Mesothelial cell of epicardium (in vitro differentiated cells): Measurements from ENCODE around the gene RAD51AP2. TPM values are rescaled to one million over a fixed set of nuclear protein-coding genes. Genes with fewer than 3 reads are reported as not detected.

Experiments used
- DNase-seq, 2 experiments: peaks; one replicate each; pipeline ENCODE4 v3.0.0; 2021; ENCODE audit warnings: low spot score in 2 of 2; ENCODE audit not compliant: unreplicated experiment in 2 of 2
- H3K27ac Mint-ChIP-seq: 2 replicates; pipeline ENCODE4 v1.8.0; 2021; ENCODE audit warnings: mixed read lengths
- H3K27me3 Mint-ChIP-seq: 2 replicates; pipeline ENCODE4 v1.8.0; 2021; ENCODE audit warnings: low read depth, mixed read lengths
- H3K36me3 Mint-ChIP-seq: 2 replicates; pipeline ENCODE4 v1.8.0; 2021; ENCODE audit warnings: mixed read lengths
- H3K4me1 Mint-ChIP-seq: 2 replicates; pipeline ENCODE4 v1.8.0; 2021; ENCODE audit warnings: mixed read lengths
- H3K4me3 Mint-ChIP-seq: 2 replicates; pipeline ENCODE4 v1.8.0; 2021; ENCODE audit warnings: mild to moderate bottlenecking, moderate library complexity, mixed read lengths
- H3K9me3 Mint-ChIP-seq: 2 replicates; pipeline ENCODE4 v1.8.0; 2021; ENCODE audit warnings: mixed read lengths
- total RNA-seq: library from RNA; stranded (reverse); gene quantifications from 3 replicates; pipeline ENCODE4 v1.2.1, GENCODE V29; 2021
- TF ChIP-seq, protein P1 (sequence below): fragments of 200-600 bp; sonication (generic); IDR thresholded peaks from one replicate; pipeline ENCODE4 v1.5.0; 2021; ENCODE audit warnings: antibody characterized with exemption; ENCODE audit not compliant: unreplicated experiment

Gene RAD51AP2
- total RNA-seq, 1 donor from 2014 or later, result 0.16 TPM

DNA sequence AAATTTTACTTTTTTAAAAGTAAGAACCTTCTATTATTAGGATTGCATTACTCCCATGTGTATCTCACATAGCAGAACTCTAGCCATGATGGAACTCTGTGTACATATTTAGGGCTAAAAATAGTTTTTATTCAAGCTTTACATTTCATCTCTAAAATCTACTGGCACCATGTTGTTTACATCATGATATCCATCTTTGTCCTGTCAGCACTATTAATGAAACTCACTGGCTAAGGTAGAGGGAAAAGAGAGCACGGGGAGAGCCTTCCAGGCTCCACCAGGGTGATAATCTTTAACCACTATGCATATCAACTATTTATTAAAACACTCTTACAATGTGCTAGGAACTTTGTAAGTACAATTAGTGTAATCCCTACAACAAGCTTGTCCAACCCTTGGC lies 34.7 kb downstream of the RAD51AP2 start:
- H3K4me3 Mint-ChIP-seq, result no peak overlapping the region
- no peaks in the 10 kb centered on the region for H3K9me3 Mint-ChIP-seq
- no peaks in the 10 kb centered on the region for H3K4me1 Mint-ChIP-seq
- no peak overlapping the region for H3K27ac Mint-ChIP-seq
- no peaks in the 10 kb centered on the region for H3K27me3 Mint-ChIP-seq
- no peak for DNase-seq
- TF ChIP-seq, protein P1, sequence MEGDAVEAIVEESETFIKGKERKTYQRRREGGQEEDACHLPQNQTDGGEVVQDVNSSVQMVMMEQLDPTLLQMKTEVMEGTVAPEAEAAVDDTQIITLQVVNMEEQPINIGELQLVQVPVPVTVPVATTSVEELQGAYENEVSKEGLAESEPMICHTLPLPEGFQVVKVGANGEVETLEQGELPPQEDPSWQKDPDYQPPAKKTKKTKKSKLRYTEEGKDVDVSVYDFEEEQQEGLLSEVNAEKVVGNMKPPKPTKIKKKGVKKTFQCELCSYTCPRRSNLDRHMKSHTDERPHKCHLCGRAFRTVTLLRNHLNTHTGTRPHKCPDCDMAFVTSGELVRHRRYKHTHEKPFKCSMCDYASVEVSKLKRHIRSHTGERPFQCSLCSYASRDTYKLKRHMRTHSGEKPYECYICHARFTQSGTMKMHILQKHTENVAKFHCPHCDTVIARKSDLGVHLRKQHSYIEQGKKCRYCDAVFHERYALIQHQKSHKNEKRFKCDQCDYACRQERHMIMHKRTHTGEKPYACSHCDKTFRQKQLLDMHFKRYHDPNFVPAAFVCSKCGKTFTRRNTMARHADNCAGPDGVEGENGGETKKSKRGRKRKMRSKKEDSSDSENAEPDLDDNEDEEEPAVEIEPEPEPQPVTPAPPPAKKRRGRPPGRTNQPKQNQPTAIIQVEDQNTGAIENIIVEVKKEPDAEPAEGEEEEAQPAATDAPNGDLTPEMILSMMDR, result no peak
- H3K36me3 Mint-ChIP-seq, result no peaks in the 10 kb centered on the region

DNA sequence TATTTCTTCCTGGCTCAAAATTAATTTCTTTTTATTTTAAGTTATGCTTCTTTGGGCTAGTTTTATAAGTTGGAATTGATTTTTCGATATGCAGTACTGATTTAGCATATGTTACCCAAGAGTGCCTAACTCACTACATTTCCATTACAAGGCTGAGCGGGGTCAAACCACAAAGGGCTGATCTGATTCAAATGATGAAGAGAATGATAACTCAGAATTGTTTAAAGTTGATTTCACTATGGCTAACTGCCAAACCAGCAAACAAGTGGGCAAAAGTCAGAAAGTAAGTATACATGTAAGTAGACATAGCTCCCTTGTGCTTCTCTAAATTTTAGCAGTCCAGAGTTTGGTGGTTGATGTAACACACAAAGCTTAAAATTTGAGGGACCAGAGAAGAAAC lies 35.6 kb downstream of the RAD51AP2 start:
- Mint-ChIP-seq H3K27me3 (peaks cover under 1% of the 10 kb centered on the region), H3K4me1 (no peaks in the 10 kb centered on the region), H3K4me3 (no peak overlapping the region), H3K9me3 (no peaks in the 10 kb centered on the region), H3K27ac (no peak overlapping the region), H3K36me3 (no peaks in the 10 kb centered on the region)
- DNase-seq, result no peak
- TF ChIP-seq, protein P1, result no peak

DNA sequence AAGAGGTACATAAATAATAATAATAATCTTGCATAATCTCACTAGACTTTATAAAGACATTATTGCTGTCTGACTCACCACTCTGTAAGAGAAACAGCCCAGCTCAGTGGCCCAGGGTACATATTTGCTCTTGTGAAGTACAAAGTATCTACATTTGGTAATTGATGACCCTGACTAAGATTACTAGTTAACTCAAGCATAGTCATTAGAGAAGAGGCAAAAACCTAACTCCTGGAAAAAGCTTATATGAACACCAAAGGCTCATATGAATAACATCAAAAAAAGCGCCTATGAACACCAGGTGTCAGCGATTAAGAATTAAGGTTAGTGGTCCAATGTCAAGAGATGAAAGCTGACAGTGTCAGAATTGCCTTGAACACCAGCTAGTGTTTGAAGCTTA lies 38.4 kb downstream of the RAD51AP2 start:
- no peaks in the 10 kb centered on the region for H3K36me3 Mint-ChIP-seq
- DNase-seq, result no peak
- no peak overlapping the region for H3K27ac Mint-ChIP-seq
- H3K9me3 Mint-ChIP-seq, result no peaks in the 10 kb centered on the region
- TF ChIP-seq, protein P1, result no peak
- H3K4me1 Mint-ChIP-seq, result no peaks in the 10 kb centered on the region
- no peak overlapping the region for H3K4me3 Mint-ChIP-seq
- peaks cover 4% of the 10 kb centered on the region for H3K27me3 Mint-ChIP-seq

DNA sequence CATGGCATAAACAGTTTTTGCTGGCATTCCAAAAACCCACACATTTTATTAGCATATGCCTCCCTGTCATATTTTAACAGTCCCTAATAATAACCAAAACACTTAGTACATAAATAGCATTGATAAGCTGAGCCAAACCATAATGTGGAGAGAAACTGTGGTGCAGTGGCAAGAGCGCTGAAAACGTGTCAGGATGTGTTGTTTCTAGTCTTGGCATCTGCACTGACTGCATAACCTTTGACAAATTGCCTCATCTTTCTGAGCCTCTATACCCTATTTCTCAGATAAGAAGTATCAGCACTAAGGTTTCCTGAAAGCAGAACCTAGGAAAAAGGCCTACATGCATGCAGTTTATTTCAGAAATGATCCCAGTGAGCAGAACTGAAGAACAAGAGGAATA lies 41.4 kb downstream of the RAD51AP2 start:
- H3K27ac Mint-ChIP-seq, result no peak overlapping the region
- H3K9me3 Mint-ChIP-seq, result no peaks in the 10 kb centered on the region
- TF ChIP-seq, protein P1, result no peak
- H3K4me3 Mint-ChIP-seq, result no peak overlapping the region
- H3K27me3 Mint-ChIP-seq, result peaks cover 4% of the 10 kb centered on the region
- H3K36me3 Mint-ChIP-seq, result no peaks in the 10 kb centered on the region
- H3K4me1 Mint-ChIP-seq, result no peaks in the 10 kb centered on the region
- DNase-seq, result no peak

DNA sequence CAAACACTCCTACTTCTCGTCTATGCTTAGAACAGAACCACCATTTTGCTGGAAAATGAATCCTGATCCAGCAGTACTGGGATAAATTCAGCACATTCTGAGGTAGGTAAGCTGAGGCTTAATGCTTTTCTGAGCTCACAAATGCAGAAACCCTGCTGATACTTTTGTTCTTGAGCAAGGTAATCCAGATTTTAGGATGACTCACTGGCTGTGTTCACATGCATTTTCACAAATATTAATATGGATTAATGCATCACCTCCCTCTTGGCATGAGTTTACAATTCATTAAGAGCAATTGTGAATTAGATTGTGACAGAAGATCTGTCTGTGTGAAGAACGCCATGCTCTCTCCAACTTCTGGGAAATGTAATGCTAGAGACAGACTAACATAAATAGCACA lies 42.2 kb downstream of the RAD51AP2 start:
- no peaks in the 10 kb centered on the region for H3K4me1 Mint-ChIP-seq
- H3K36me3 Mint-ChIP-seq, result no peaks in the 10 kb centered on the region
- no peaks in the 10 kb centered on the region for H3K9me3 Mint-ChIP-seq
- no peak for DNase-seq
- H3K27ac Mint-ChIP-seq, result no peak overlapping the region
- H3K4me3 Mint-ChIP-seq, result no peak overlapping the region
- H3K27me3 Mint-ChIP-seq, result peaks cover 4% of the 10 kb centered on the region
- TF ChIP-seq, protein P1, result no peak

DNA sequence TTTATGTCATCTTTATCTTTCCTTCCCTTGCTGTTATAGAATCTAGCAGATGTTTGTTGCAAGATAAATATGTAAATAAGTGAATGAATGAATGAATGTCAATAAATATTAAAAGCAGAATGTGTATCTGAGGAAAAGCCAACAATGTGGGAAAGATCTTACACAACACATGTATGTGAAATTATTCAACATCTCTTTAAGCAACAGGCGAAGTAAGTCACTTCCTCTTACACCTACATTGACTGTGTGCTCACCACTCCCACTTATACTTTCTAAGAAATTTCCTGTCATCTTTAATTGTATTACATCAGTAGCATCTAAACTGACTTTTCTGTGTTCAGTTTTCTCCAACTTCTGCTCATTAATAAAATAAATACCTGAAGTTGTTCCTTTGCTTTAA lies 43.0 kb downstream of the RAD51AP2 start:
- Mint-ChIP-seq H3K4me1 (no peaks in the 10 kb centered on the region), H3K4me3 (no peak overlapping the region), H3K36me3 (peaks cover 4% of the 10 kb centered on the region), H3K9me3 (peaks cover 7% of the 10 kb centered on the region), H3K27me3 (peaks cover 4% of the 10 kb centered on the region), H3K27ac (no peak overlapping the region)
- no peak for DNase-seq
- TF ChIP-seq, protein P1, result no peak
